ENCODE results near the gene SAP30.

DNA sequence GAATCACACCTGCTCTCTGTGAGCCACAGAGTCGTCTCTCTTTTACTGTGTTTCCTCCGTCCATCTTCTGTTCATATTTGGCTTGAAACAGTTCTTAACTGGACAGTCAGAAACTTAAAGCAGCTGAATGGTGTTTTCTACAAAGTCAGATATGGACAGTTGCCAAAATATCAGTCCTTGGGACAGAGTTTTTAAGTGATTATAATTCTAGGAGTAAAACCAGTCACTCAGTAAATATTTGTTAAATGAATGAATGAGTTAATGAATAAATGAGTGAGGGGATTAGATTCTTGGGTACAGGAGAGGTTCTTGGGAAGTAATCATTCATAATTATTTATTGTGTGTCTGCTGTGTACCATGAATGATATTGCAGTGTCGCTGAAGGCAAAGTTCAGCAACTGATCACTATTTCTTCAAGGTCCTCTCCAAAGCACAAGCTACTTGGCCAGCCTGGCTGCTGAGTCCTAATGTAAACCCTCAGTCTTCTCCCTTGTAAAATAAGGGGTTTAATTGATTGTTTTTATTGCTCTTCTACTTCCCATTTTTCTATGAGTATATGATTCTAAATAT lies 33.6 kb downstream of the SAP30 start:
- no peak for TF ChIP-seq CTCF (IDR thresholded peaks at IDR 0.05)
- no peak for TF ChIP-seq ZFX (IDR thresholded peaks at IDR 0.05; ENCODE audit: borderline replicate concordance)

Measured in 22Rv1 (cell line).